HG03378 (cell line): Measurements from ENCODE around the gene DNAAF5.

Experiments used
- ATAC-seq: cut with Tn5 transposase; IDR thresholded peaks from one replicate; pipeline ENCODE4 v1.9.1; 2021; ENCODE audit warnings: mild to moderate bottlenecking, moderate library complexity; ENCODE audit not compliant: unreplicated experiment

Gene DNAAF5

GRCh38 chr7:706721-707120 is 19.8 kb upstream of the DNAAF5 start:
- no peak for ATAC-seq

- ATAC-seq, result no peak
These were observed 19.1 kb upstream of the DNAAF5 start for GRCh38 chr7:707296-708000.

- no peak for ATAC-seq
These were observed 16.3 kb upstream of the DNAAF5 start for GRCh38 chr7:710161-710560.

GRCh38 chr7:711093-711921 is 15.2 kb upstream of the DNAAF5 start:
- no peak for ATAC-seq

DNA sequence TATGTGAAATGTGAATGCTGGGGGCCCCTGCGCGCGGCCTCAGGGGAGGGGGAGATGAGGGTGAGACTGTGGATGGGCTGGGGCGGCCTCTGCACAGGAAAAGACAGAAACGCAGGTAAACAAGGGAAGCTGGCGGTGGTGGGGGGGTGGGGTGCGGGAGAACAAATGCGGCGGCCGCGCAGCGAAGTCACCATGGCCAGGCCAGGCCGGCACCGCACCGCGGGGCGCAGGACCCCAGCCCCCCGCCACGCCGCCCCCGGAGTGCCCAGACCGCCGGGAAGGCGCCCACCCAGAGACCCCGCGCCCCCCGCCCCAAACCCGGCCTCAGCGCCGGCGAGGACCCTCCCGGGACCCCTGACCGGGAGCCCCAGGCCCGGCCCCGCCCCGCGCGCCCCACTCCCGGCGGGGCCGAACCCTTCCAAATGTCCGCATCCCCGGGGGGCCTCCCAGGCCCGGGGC is 14.5 kb upstream of the DNAAF5 start:
- ATAC-seq, result no peak

DNA sequence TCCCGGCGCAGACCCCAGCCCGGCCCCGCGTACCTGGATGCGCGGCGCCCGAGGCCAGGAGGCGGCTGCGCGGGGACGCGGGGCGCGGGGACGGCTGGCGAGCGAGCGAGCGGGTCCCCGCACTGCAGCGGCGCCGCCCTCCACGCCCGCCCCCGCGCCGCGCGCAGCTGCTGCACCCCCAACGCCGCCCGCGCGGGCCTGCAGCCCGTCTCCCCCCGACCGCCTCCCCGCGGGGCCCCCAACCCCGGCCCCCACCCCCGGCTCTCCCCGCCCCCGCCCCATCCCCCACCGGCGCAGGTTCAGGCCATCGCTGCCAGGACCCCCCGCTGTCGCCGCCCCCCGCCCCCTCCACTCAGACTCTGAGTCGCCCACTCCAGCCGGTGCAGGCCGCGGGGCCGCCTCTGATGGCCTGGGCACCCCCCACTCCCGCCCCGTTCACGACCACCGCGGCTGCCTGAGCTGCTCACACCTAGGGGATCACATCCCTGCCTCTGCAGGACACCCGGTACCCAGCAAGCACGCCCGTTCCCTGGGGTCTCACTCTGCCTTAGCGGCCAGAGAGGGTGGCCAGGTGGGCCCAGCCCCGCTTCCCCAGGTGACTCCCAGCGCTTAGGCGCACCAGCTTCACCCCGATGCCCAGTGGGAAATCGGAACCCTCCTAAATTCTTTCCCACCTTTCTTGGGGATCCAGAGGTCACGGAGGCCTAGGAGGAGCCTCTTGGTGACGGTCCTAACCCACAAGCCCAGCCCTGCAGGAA is 13.9 kb upstream of the DNAAF5 start:
- ATAC-seq, result no peak

GRCh38 chr7:713139-713457 is 13.4 kb upstream of the DNAAF5 start:
- no peak for ATAC-seq

DNA sequence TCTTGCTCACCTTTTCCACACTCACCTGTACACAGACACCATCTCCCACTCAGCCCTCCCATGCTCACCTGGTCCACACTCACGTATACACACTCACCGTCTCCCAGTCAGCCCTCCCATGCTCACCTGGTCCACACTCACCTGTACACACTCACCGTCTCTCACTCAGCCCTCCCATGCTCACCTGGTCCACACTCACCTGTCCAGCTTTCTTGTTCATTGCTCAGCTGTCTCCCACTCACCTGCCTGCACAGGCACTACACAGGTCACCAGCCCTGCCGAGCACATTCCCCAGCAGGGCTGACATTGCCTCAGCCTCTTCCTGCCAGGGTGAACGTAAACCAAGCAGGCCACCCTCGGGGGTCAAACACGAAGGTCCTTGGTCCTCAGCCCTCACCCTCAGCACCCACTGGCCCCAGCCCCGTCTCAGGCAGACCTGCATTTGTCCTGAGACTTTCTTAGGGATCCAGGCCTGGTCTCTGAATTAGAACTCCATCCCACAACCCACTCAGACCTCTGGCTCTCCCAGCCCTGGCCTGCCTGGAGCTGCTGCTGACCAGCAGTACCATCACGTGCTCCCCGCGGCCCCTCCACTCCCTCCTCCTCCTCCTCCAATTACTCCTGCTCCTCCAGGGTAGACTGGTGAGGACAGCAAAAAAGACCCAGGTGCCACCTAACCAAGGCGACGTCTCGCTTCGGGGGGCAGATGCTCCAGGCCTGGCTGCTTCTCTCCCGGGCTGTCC is 12.8 kb upstream of the DNAAF5 start:
- no peak for ATAC-seq

GRCh38 chr7:714251-714671 is 12.2 kb upstream of the DNAAF5 start:
- ATAC-seq, result no peak

DNA sequence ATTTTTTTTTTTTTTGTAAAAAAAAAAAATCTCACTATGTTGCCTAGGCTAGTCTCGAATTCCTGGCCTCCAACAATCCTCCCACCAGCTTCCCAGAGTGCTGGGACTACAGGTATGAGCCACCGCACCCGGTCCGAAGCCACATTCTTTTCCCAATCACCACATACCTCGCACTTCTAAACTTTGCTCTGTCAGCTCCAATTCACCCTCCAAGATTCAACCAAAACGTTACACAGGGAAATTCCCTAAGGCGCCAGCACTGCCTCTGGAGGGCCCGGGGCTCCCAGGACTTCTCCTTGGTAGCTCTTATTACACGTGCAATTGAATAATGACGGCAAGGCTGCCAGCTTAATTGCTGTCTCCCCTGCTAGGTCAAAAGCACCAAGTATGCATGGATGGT is 10.3 kb upstream of the DNAAF5 start:
- no peak for ATAC-seq

GRCh38 chr7:716636-717035 is 9.9 kb upstream of the DNAAF5 start:
- no peak for ATAC-seq

GRCh38 chr7:721619-722248 is 4.8 kb upstream of the DNAAF5 start:
- ATAC-seq, result no peak

DNA sequence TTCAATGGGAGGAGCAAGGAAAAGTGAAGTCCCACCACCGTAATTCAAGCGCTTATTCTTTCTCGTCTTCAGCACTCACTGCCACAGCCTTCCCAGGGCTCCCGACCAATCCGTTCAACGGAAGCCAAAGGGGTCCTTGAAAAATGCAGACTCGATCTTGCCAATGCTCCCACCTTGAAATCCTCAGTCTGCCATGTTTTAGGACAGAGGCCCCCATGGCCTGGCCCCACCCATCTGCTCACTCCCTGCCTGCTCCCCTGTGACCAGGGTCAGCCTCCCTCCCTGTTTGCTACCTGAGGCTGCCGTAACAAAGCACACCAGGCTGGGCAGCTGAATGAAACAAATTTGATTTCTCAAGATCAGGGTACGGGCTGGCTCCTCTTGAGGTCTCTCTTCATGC is 3.0 kb upstream of the DNAAF5 start:
- no peak for ATAC-seq

DNA sequence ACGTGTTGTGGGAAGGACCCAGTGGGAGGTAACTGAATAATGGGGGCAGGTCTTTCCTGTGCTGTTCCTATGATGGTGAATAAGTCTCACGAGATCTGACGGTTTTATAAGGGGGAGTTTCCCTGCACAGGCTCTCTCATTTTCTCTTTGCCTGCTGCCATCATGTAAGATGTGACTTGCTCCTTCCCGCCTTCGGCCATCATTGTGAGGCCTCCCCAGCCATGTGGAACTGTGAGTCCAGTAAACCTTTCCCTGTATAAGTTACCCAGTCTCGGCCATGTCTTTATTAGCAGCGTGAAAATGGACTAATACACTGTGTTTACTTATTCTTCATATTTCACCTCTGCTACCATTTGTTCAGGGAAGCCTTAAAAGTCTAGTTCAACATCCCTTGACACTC is 2.2 kb upstream of the DNAAF5 start:
- ATAC-seq, result no peak

DNA sequence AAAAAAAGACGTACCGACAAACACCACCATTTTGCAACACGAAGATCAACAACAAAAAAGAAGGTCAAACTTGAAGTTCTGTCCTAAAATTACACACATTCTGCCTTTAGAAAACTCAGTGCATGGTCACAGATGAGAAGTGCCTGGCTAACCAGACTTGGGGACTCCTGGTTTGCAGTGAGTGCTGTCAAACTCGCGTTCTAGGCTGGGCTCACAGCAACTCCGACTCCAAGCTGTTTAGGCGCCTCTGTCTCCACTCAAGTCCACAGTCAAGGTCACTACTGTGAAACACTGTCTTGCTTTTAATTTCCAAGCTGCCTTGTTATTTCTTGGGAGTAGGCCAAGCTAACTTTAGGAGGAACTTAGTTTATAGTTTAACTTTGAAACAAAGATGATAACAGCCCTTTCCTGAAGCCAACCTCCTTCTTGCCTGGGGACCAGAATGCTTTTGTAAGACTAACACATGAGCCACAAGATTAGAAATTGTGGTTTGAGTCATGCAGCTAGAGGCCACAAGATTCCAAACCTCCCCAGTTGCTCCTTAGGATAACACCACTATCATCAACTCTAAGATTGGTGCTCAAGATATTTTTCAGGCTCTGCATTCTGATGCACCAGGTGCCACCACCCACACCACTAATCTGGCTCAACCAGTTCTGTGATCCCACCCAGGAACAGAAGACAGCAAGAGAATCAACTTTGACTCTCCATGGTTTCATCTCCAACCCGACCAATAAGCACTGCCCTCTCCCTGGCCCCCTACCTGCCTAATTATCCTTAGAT is 1.1 kb upstream of the DNAAF5 start:
- no peak for ATAC-seq

GRCh38 chr7:726854-727103 is 280 bp downstream of the DNAAF5 start:
- ATAC-seq, result peak; percentile 15

- ATAC-seq, result peak; percentile 20
These were observed 756 bp downstream of the DNAAF5 start, which contains the start of gene PRKAR1B for GRCh38 chr7:727104-727805. Gene PRKAR1B (minus strand): TSS chr7:727281. CDS start chr7:711505, 15,776 bp downstream.

GRCh38 chr7:727806-728460 is 1.4 kb downstream of the DNAAF5 start:
- ATAC-seq, result no peak

DNA sequence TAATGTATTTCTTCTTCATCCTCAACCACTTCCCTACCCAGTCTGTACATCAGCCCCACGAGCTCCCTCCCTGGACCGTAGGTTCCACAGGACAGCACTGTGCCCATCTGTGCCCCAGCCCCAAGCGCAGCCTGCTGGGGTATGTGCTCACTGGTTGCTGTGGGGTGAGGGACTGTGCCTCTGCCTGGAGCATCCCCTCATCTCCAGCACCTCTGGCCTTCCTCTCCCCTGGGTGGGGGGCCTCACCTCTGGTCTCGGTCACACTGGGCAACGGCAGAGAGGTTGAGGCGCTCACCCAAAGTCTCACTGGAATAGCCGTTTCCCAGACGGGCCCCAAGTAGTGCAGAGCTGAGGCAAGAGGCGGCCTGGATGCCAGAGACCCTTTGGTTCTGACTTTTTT is 2.1 kb downstream of the DNAAF5 start:
- no peak for ATAC-seq
